K562 (cell line): ENCODE data around the gene LHPP. TPM values are rescaled to one million over a fixed set of nuclear protein-coding genes. Genes with fewer than 3 reads are reported as not detected.

ENCODE experiments used
- ATAC-seq: fragments of 200-7000 bp; cut with Tn5 transposase; 3 replicates; pipeline ENCODE4 v1.9.1; 2020; ENCODE audit warnings: moderate library complexity
- BruUV-seq: library from RNA; stranded (reverse); fragments of 400-500 nt; replicated peaks from 2 replicates; lab custom pipeline; 2021; lab: Mats Ljungman, UMichigan
- CTCF ChIA-PET: fragments of 300-600 bp; formaldehyde crosslinking; extraction: SDS; loops from one replicate; lab custom pipeline; 2021; ENCODE audit warnings: low intra/inter-chr PET ratio; lab: Yijun Ruan, JAX
- POLR2A ChIA-PET: fragments of 300-600, 350-650 bp; sonication (Branson Sonifier 250); formaldehyde crosslinking; extraction: SDS; loops from one replicate; lab custom pipeline; 2021; ENCODE audit warnings: antibody characterized with exemption, inconsistent platforms; lab: Yijun Ruan, JAX
- DNase-seq, 4 experiments: peaks; one replicate each; pipeline versions ENCODE4 v3.0.0 to v3.0.0-alpha.2; 2011 to 2018; ENCODE audit warnings: low spot score in 3 of 4, mixed read lengths in 3 of 4; ENCODE audit errors: extremely low read depth in 1 of 4
- FAIRE-seq: peaks from 2 replicates; lab custom pipeline; 2011; peaks lifted over from hg19 to GRCh38; lab: Jason Lieb, UNC
- H2AFZ ChIP-seq: 2 replicates; pipeline ENCODE4 v1.6.0; 2011; ENCODE audit warnings: low read depth, low read length, control low read depth, inconsistent platforms
- H3K27ac ChIP-seq: fragments of 200-600 bp; 3 replicates; pipeline ENCODE4 v1.8.0; 2011; ENCODE audit warnings: low read depth, mild to moderate bottlenecking, control low read depth, inconsistent platforms, low read length, moderate library complexity, mixed read lengths; ENCODE audit errors: extremely low read depth
- H3K27me3 ChIP-seq, 2 experiments: fragments of 300-600 bp in 1 of 2; 2 replicates in 1 of 2; 3 replicates in 1 of 2; pipeline versions ENCODE4 v1.6.0 to v1.8.0; 2011; ENCODE audit warnings: inconsistent platforms in 2 of 2, low read length in 2 of 2, mild to moderate bottlenecking in 1 of 2, mixed read lengths in 1 of 2, moderate library complexity in 1 of 2; ENCODE audit not compliant: control insufficient read depth in 2 of 2, insufficient read depth in 2 of 2
- H3K36me3 ChIP-seq: fragments of 300-600 bp; 3 replicates; pipeline ENCODE4 v1.8.0; 2011; ENCODE audit warnings: mild to moderate bottlenecking, low read length, inconsistent platforms; ENCODE audit not compliant: control insufficient read depth, insufficient read depth
- H3K4me1 ChIP-seq, 2 experiments: fragments of 200-600 bp in 1 of 2; replicated peaks in 1 of 2; 2 replicates in 1 of 2; 3 replicates in 1 of 2; pipeline versions ENCODE4 v1.5.1 to v1.8.0; 2011; ENCODE audit warnings: inconsistent platforms in 2 of 2, low read length in 2 of 2, mild to moderate bottlenecking in 1 of 2, mixed read lengths in 1 of 2, moderate library complexity in 1 of 2; ENCODE audit not compliant: control insufficient read depth in 2 of 2, insufficient read depth in 2 of 2
- H3K4me2 ChIP-seq: 2 replicates; pipeline ENCODE4 v1.6.1; 2011; ENCODE audit warnings: low read length, control low read depth, inconsistent platforms, mixed read lengths; ENCODE audit not compliant: insufficient read depth
- H3K4me3 ChIP-seq: fragments of 200-600 bp; sonication (generic), shearing (Covaris generic); 2 replicates; pipeline ENCODE4 v1.5.1; 2016; ENCODE audit warnings: control low read depth, inconsistent platforms
- H3K79me2 ChIP-seq: fragments of 200-600 bp; 3 replicates; pipeline ENCODE4 v1.8.0; 2011; ENCODE audit warnings: low read length, inconsistent platforms; ENCODE audit not compliant: control insufficient read depth, insufficient read depth
- H3K9ac ChIP-seq, 2 experiments: 2 replicates each; pipeline versions ENCODE4 v1.6.0 to v1.6.1; 2011; ENCODE audit warnings: low read depth in 2 of 2, low read length in 2 of 2, control low read depth in 1 of 2, inconsistent platforms in 1 of 2, mild to moderate bottlenecking in 1 of 2, mixed read lengths in 1 of 2; ENCODE audit not compliant: insufficient read depth in 1 of 2
- H3K9me1 ChIP-seq: one replicate; pipeline ENCODE4 v1.6.0; 2011; ENCODE audit warnings: inconsistent platforms, mild to moderate bottlenecking, low read length, moderate library complexity; ENCODE audit not compliant: control insufficient read depth, insufficient read depth
- H3K9me3 ChIP-seq: replicated peaks from 2 replicates; pipeline ENCODE4 v1.5.1; 2011; ENCODE audit warnings: low read depth, low read length, inconsistent platforms; ENCODE audit not compliant: control insufficient read depth, insufficient read depth
- H4K20me1 ChIP-seq: replicated peaks from 2 replicates; pipeline ENCODE4 v1.6.1; 2011; ENCODE audit warnings: low read length, inconsistent platforms, mixed read lengths; ENCODE audit not compliant: control insufficient read depth, insufficient read depth
- C11orf30 ChIP-seq: fragments of 450-650 bp; IDR thresholded peaks from 2 replicates; pipeline ENCODE4 v1.6.1; 2016; ENCODE audit warnings: low read depth, mild to moderate bottlenecking
- CHD7 ChIP-seq: fragments of 200-600 bp; sonication (generic); IDR thresholded peaks from one replicate; pipeline ENCODE4 v1.6.1; 2012; ENCODE audit warnings: mild to moderate bottlenecking, low read depth, low read length, inconsistent platforms
- MAFG ChIP-seq: fragments of 450-650 bp; conservative IDR thresholded peaks from 2 replicates; pipeline ENCODE4 v1.6.1; 2016; ENCODE audit warnings: missing genetic modification characterization, missing compliant biosample characterization
- NFE2 ChIP-seq: IDR thresholded peaks from 2 replicates; pipeline ENCODE4 v1.6.1; 2014; ENCODE audit warnings: antibody characterized with exemption, low read depth
- RBBP5 ChIP-seq: fragments of 200-600 bp; sonication (generic); IDR thresholded peaks from 2 replicates; pipeline ENCODE4 v1.6.1; 2012; ENCODE audit warnings: borderline replicate concordance, mild to moderate bottlenecking, low read length, control low read depth, inconsistent platforms; ENCODE audit not compliant: insufficient read depth, poor library complexity, severe bottlenecking
- ZNF165 ChIP-seq: fragments of 250-450 bp; sonication (Bioruptor Pico); IDR thresholded peaks from 2 replicates; pipeline ENCODE4 v1.4.0; 2020; ENCODE audit warnings: borderline replicate concordance
- ZNF316 ChIP-seq: fragments of 450-650 bp; IDR thresholded peaks from 2 replicates; pipeline ENCODE4 v1.6.1; 2016
- WGBS: fragments of 100-300 bp; shearing (Covaris generic); methylation state at CpG from one replicate; pipeline ENCODE4 v1.1.6; 2016; ENCODE audit warnings: low coverage, mixed read lengths; ENCODE audit not compliant: insufficient coverage; ENCODE audit errors: missing lambda C conversion rate; 5-methylcytosine and 5-hydroxymethylcytosine counted together
- in situ Hi-C: fragments of 300-500 bp; cut with MboI; formaldehyde crosslinking; loops from 4 replicates; pipeline ENCODE4 v1.15.0; 2018; ENCODE audit warnings: inconsistent platforms, mixed read lengths
- intact Hi-C: fragments of 100-400 bp; cut with micrococcal nuclease; formaldehyde crosslinking; loops from 2 replicates; pipeline ENCODE4 v1.14.2; 2022
- polyA plus RNA-seq, 8 experiments: library from polyadenylated mRNA; depleted of rRNA in 4 of 8; stranded (reverse) in 5 of 8; unstranded in 3 of 8; fragments of >200 nt; fragmentation: Nextera tagmentation in 2 of 8; fragmentation: Illumina TruSeq in 1 of 8; extraction: Ambion mirVana in 2 of 8; extraction: Trizol in 1 of 8; gene quantifications; 2 replicates each; pipeline versions ENCODE4 v1.2.1 to v1.2.3, GENCODE V29; 2011 to 2014; ENCODE audit warnings: inconsistent platforms in 1 of 8, missing spikeins in 1 of 8
- total RNA-seq, 7 experiments: library from RNA; depleted of rRNA in 6 of 7; stranded (reverse); fragments of >200 nt in 6 of 7; fragmentation: Illumina TruSeq in 2 of 7; extraction: Trizol in 2 of 7; gene quantifications; 2 replicates each; pipeline versions ENCODE4 v1.2.1 to v1.2.3, GENCODE V29; 2011 to 2021; ENCODE audit warnings: low replicate concordance in 1 of 7
- TF ChIP-seq, protein P1 (sequence below): sonication (generic); formaldehyde crosslinking; IDR thresholded peaks from 2 replicates; pipeline ENCODE4 v1.8.1; 2022; ENCODE audit warnings: missing genetic modification reagents

Gene LHPP
- total and polyA plus RNA-seq, 9 of the 15 experiments (the other 6 are each of a cell fraction or from before 2014, with no cell fraction given) = 0.34 to 7.4 (median 3.0) TPM

GRCh38 chr10:124451276-124451675 is 10.3 kb upstream of the LHPP start:
- 34% methylated on average over 6 of the region's 6 CpGs for WGBS
- TF ChIP-seq CHD7 (no peak), ZNF316 (0 out of 2 replicates have a peak, but pooled peaks have one; percentile 10), ZNF165 (CRISPR knock-in tag) (no peak), C11orf30 (0 out of 2 replicates have a peak, but pooled peaks have one; percentile 11), NFE2 (peak; percentile 56), MAFG (peak; percentile 60), RBBP5 (no peak)
- TF ChIP-seq, protein P1, sequence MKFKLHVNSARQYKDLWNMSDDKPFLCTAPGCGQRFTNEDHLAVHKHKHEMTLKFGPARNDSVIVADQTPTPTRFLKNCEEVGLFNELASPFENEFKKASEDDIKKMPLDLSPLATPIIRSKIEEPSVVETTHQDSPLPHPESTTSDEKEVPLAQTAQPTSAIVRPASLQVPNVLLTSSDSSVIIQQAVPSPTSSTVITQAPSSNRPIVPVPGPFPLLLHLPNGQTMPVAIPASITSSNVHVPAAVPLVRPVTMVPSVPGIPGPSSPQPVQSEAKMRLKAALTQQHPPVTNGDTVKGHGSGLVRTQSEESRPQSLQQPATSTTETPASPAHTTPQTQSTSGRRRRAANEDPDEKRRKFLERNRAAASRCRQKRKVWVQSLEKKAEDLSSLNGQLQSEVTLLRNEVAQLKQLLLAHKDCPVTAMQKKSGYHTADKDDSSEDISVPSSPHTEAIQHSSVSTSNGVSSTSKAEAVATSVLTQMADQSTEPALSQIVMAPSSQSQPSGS (CRISPR knock-in tag) = no peak
- TF ChIP-seq, all 486 proteins: peak for 4
- no peak for FAIRE-seq
- Histone ChIP-seq H3K27me3 (no peaks in the 10 kb centered on the region), H3K9ac (no peak overlapping the region), H3K4me2 (no peak overlapping the region), H3K9me1 (no peaks in the 10 kb centered on the region), H4K20me1 (no peaks in the 10 kb centered on the region), H3K4me1 (peaks cover 3 to 15% of the 10 kb centered on the region in 2 experiments; a peak in 4 of 5 replicates), H2AFZ (no peak overlapping the region), H3K79me2 (no peaks in the 10 kb centered on the region), H3K9me3 (no peaks in the 10 kb centered on the region), H3K4me3 (no peak overlapping the region), H3K27ac (no peak overlapping the region), H3K36me3 (no peaks in the 10 kb centered on the region)
- POLR2A ChIA-PET = no interaction called here
- CTCF ChIA-PET = no interaction called here
- DNase-seq = no peak
- in situ Hi-C loops = no loop called here
- intact Hi-C loops = no loop called here
- no TSS peak for BruUV-seq
- 0 out of 3 replicates have a peak, but pooled peaks have one; percentile 42 for ATAC-seq
